Activated T-cell treated with anti-CD3 and anti-CD28 coated beads, Interleukin-2, amount 50 U/mL, for 24 hours (primary cell): ENCODE measurements around the gene PGM5.

Experiments
- DNase-seq: peaks from one replicate; pipeline ENCODE4 v3.0.0-alpha.2; 2020
- H3K27ac Mint-ChIP-seq: 2 replicates; pipeline ENCODE4 v1.8.0; 2020; ENCODE audit warnings: mild to moderate bottlenecking, mixed read lengths
- H3K27me3 Mint-ChIP-seq: 2 replicates; pipeline ENCODE4 v1.8.0; 2020; ENCODE audit warnings: mixed read lengths
- H3K36me3 Mint-ChIP-seq: 2 replicates; pipeline ENCODE4 v1.8.0; 2020; ENCODE audit warnings: low read depth, mixed read lengths
- H3K4me1 Mint-ChIP-seq: 2 replicates; pipeline ENCODE4 v1.8.0; 2020; ENCODE audit warnings: low read depth, mixed read lengths
- H3K4me3 Mint-ChIP-seq: 2 replicates; pipeline ENCODE4 v1.8.0; 2020; ENCODE audit warnings: mild to moderate bottlenecking, moderate library complexity, mixed read lengths
- H3K9me3 Mint-ChIP-seq: 2 replicates; pipeline ENCODE4 v1.8.0; 2020; ENCODE audit warnings: mixed read lengths

The PGM5 gene

GRCh38 chr9:68488126-68488525, 131.7 kb downstream of the PGM5 start:
- Mint-ChIP-seq H3K27me3 (peaks cover 33% of the 10 kb centered on the region), H3K4me3 (no peak overlapping the region), H3K27ac (no peak overlapping the region), H3K36me3 (no peaks in the 10 kb centered on the region), H3K9me3 (peaks cover 7% of the 10 kb centered on the region), H3K4me1 (no peaks in the 10 kb centered on the region)
- no peak for DNase-seq

- no peak for DNase-seq
- Mint-ChIP-seq H3K9me3 (peaks cover 7% of the 10 kb centered on the region), H3K4me3 (no peak overlapping the region), H3K4me1 (no peaks in the 10 kb centered on the region), H3K36me3 (no peaks in the 10 kb centered on the region), H3K27ac (no peak overlapping the region), H3K27me3 (peaks cover 30% of the 10 kb centered on the region)
Observed at GRCh38 chr9:68489646-68490045, 133.2 kb downstream of the PGM5 start.

- H3K4me3 Mint-ChIP-seq, result no peak overlapping the region
- H3K4me1 Mint-ChIP-seq, result no peaks in the 10 kb centered on the region
- DNase-seq, result no peak
- no peaks in the 10 kb centered on the region for H3K9me3 Mint-ChIP-seq
- no peaks in the 10 kb centered on the region for H3K36me3 Mint-ChIP-seq
- peaks cover 34% of the 10 kb centered on the region for H3K27me3 Mint-ChIP-seq
- H3K27ac Mint-ChIP-seq, result no peak overlapping the region
Observed at GRCh38 chr9:68492806-68493205, 136.4 kb downstream of the PGM5 start.

GRCh38 chr9:68493541-68493940, 137.1 kb downstream of the PGM5 start:
- H3K4me3 Mint-ChIP-seq, result no peak overlapping the region
- no peaks in the 10 kb centered on the region for H3K36me3 Mint-ChIP-seq
- no peak for DNase-seq
- no peaks in the 10 kb centered on the region for H3K4me1 Mint-ChIP-seq
- peaks cover 34% of the 10 kb centered on the region for H3K27me3 Mint-ChIP-seq
- no peaks in the 10 kb centered on the region for H3K9me3 Mint-ChIP-seq
- H3K27ac Mint-ChIP-seq, result no peak overlapping the region

- H3K27me3 Mint-ChIP-seq, result peaks cover 34% of the 10 kb centered on the region
- H3K27ac Mint-ChIP-seq, result no peak overlapping the region
- no peak overlapping the region for H3K4me3 Mint-ChIP-seq
- H3K4me1 Mint-ChIP-seq, result no peaks in the 10 kb centered on the region
- H3K9me3 Mint-ChIP-seq, result no peaks in the 10 kb centered on the region
- no peak for DNase-seq
- no peaks in the 10 kb centered on the region for H3K36me3 Mint-ChIP-seq
Observed at GRCh38 chr9:68493958-68494577, 137.7 kb downstream of the PGM5 start.

- Mint-ChIP-seq H3K9me3 (no peaks in the 10 kb centered on the region), H3K4me3 (no peak overlapping the region), H3K36me3 (no peaks in the 10 kb centered on the region), H3K27ac (no peak overlapping the region), H3K27me3 (peaks cover 32% of the 10 kb centered on the region), H3K4me1 (no peaks in the 10 kb centered on the region)
- DNase-seq, result no peak
Observed at GRCh38 chr9:68495247-68495646, 138.8 kb downstream of the PGM5 start.

- H3K27ac Mint-ChIP-seq, result no peak overlapping the region
- no peaks in the 10 kb centered on the region for H3K36me3 Mint-ChIP-seq
- no peak for DNase-seq
- H3K4me1 Mint-ChIP-seq, result no peaks in the 10 kb centered on the region
- peaks cover 26% of the 10 kb centered on the region for H3K27me3 Mint-ChIP-seq
- H3K4me3 Mint-ChIP-seq, result no peak overlapping the region
- no peaks in the 10 kb centered on the region for H3K9me3 Mint-ChIP-seq
Observed at GRCh38 chr9:68496356-68496755, 139.9 kb downstream of the PGM5 start.

GRCh38 chr9:68497629-68498028, 141.2 kb downstream of the PGM5 start:
- H3K36me3 Mint-ChIP-seq, result no peaks in the 10 kb centered on the region
- H3K9me3 Mint-ChIP-seq, result no peaks in the 10 kb centered on the region
- no peak overlapping the region for H3K4me3 Mint-ChIP-seq
- no peak overlapping the region for H3K27ac Mint-ChIP-seq
- H3K4me1 Mint-ChIP-seq, result no peaks in the 10 kb centered on the region
- no peak for DNase-seq
- H3K27me3 Mint-ChIP-seq, result peaks cover 17% of the 10 kb centered on the region

GRCh38 chr9:68498816-68499215, 142.4 kb downstream of the PGM5 start:
- Mint-ChIP-seq H3K4me3 (no peak overlapping the region), H3K36me3 (no peaks in the 10 kb centered on the region), H3K27me3 (peaks cover 13% of the 10 kb centered on the region), H3K9me3 (no peaks in the 10 kb centered on the region), H3K4me1 (no peaks in the 10 kb centered on the region), H3K27ac (no peak overlapping the region)
- DNase-seq, result no peak

- H3K4me1 Mint-ChIP-seq, result no peaks in the 10 kb centered on the region
- no peaks in the 10 kb centered on the region for H3K9me3 Mint-ChIP-seq
- no peak overlapping the region for H3K4me3 Mint-ChIP-seq
- H3K36me3 Mint-ChIP-seq, result no peaks in the 10 kb centered on the region
- DNase-seq, result no peak
- H3K27me3 Mint-ChIP-seq, result peaks cover 6% of the 10 kb centered on the region
- no peak overlapping the region for H3K27ac Mint-ChIP-seq
Observed at GRCh38 chr9:68500457-68501381, 144.3 kb downstream of the PGM5 start.

GRCh38 chr9:68502279-68502678, 145.9 kb downstream of the PGM5 start:
- no peak overlapping the region for H3K4me3 Mint-ChIP-seq
- no peaks in the 10 kb centered on the region for H3K36me3 Mint-ChIP-seq
- H3K27ac Mint-ChIP-seq, result no peak overlapping the region
- no peak for DNase-seq
- no peaks in the 10 kb centered on the region for H3K4me1 Mint-ChIP-seq
- H3K27me3 Mint-ChIP-seq, result no peaks in the 10 kb centered on the region
- H3K9me3 Mint-ChIP-seq, result no peaks in the 10 kb centered on the region

- peaks cover 6% of the 10 kb centered on the region for H3K27me3 Mint-ChIP-seq
- no peak overlapping the region for H3K27ac Mint-ChIP-seq
- DNase-seq, result no peak
- H3K4me3 Mint-ChIP-seq, result no peak overlapping the region
- H3K4me1 Mint-ChIP-seq, result no peaks in the 10 kb centered on the region
- no peaks in the 10 kb centered on the region for H3K9me3 Mint-ChIP-seq
- H3K36me3 Mint-ChIP-seq, result no peaks in the 10 kb centered on the region
Observed at GRCh38 chr9:68505681-68506409, 149.4 kb downstream of the PGM5 start.

GRCh38 chr9:68506551-68506950, 150.1 kb downstream of the PGM5 start:
- Mint-ChIP-seq H3K27ac (no peak overlapping the region), H3K27me3 (peaks cover 6% of the 10 kb centered on the region), H3K36me3 (no peaks in the 10 kb centered on the region), H3K4me3 (no peak overlapping the region), H3K9me3 (no peaks in the 10 kb centered on the region), H3K4me1 (no peaks in the 10 kb centered on the region)
- no peak for DNase-seq

- H3K4me3 Mint-ChIP-seq, result no peak overlapping the region
- no peaks in the 10 kb centered on the region for H3K4me1 Mint-ChIP-seq
- no peak overlapping the region for H3K27ac Mint-ChIP-seq
- peaks cover 6% of the 10 kb centered on the region for H3K27me3 Mint-ChIP-seq
- no peak for DNase-seq
- H3K36me3 Mint-ChIP-seq, result no peaks in the 10 kb centered on the region
- no peaks in the 10 kb centered on the region for H3K9me3 Mint-ChIP-seq
Observed at GRCh38 chr9:68507130-68507805, 150.9 kb downstream of the PGM5 start.
